Fibroblast of upper back skin (primary cell): Measurements from ENCODE around the gene IRAK3.
"Not testable (repeated sequence)": the region's sequence is repeated elsewhere in the genome, so short reads cannot be mapped to it uniquely, and the experiment has no call there.

Experiments used
- DNase-seq: peaks from one replicate; pipeline ENCODE4 v3.0.0-alpha.2; 2013

Gene IRAK3

DNA sequence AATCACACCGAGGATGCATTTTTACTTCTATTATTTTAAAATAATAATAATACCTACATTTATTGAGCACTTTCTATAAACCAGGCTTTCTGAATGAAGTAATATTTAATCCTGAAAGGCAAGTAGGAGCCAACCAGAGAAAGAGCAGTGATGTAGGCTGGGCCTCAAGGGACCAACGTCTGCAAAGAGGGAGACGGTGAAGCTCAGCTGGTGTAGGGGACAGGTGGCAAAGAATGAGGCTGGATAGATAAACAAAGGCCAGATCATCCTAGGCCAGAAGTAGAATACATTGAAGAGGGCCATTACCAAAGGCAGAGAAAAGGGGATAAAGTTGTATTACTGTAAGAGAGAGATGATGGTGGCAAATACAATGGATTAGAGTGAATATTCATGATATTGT is 18.4 kb upstream of the IRAK3 start:
- DNase-seq = no peak

- not testable (repeated sequence) for DNase-seq
Observed at GRCh38 chr12:66174391-66175325, 14.4 kb upstream of the IRAK3 start.

DNA sequence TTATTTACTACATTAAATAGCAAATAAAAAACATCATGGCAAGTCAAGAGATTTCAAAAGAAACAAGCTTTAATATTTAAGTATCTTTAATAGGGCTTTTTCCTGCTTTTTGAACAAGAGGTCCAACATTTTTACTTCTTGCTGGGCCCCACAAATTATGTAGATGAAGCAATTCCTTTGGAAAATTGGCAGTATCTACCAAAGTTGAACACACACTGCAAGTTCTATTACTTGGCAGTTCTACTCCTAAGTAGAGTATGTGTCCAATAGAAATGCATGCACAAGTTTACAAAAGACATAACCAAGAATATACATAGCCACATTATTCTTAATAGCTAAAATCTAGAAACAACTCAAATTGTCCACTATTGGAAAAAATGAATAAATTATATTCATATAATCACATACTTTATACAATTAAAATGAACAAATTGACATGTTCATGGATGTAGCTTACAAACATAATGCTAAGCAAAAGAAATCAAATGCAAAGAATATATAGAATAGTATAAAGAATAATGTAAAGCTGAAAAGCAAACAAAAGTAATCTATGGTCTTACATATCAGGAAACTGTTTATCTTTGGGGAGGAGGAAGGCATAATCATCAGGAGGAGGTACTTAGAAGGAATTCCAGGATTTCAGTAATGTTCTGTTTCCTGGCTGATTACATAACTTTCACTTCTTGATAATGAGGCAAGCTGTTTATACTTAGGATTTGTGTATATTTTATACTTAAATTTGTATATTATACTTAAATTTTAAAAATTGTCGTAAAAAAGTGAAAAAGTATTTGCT is 12.7 kb upstream of the IRAK3 start:
- DNase-seq = no peak

GRCh38 chr12:66182956-66183355 is 6.1 kb upstream of the IRAK3 start:
- DNase-seq = no peak

DNA sequence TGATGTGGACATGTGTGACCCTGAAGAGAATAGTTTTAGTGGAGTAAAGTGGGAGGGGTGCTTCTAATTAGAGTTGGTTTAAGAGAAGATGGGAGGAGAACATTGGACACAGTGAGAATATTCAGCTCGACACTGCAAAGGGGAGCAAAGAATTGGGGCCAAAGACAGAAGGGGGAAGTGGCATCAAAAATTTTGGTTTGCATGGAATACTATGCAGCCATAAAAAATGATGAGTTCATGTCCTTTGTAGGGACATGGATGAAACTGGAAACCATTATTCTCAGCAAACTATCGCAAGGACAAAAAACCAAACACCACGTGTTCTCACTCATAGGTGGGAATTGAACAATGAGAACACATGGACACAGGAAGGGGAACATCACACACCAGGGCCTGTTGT is 4.2 kb upstream of the IRAK3 start:
- DNase-seq = not testable (repeated sequence)

DNA sequence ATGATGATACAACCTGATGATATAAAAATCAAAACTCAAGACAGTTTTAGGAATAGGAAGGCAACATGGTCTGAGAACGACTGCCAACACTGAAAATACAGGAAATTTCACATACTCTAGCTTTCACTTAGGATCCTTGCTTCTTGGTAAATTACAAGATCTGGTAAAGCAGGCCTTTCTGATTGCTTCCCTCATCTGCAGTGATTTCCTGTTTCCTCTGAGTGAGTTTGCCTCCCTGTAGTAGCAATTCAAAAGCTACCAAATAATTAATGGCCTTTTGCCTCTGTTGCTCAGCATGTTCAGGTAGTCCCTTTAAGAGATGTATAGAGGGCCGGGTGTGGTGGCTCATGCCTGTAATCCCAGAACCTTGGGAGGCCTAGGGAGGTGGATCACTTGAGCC is 2.0 kb upstream of the IRAK3 start:
- DNase-seq = no peak

DNA sequence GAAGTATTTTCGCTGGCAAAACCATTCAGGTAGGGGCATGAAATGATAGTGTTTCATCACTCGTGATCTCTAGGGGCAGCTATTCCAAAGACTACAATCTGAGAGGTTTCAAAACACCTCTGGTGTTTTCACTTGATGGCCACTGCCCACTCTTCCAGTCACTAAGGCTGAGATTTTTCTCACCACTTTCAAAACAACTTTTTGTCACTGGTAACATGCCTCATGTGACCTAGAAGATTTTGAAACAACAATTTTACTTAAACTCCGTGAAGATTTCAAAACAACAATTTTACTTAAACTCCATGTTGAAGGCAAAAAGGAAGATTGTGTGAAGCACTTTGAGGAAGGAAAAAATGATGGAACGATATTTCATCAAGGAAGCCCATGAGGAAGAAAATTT is 1.2 kb upstream of the IRAK3 start:
- DNase-seq = no peak

DNA sequence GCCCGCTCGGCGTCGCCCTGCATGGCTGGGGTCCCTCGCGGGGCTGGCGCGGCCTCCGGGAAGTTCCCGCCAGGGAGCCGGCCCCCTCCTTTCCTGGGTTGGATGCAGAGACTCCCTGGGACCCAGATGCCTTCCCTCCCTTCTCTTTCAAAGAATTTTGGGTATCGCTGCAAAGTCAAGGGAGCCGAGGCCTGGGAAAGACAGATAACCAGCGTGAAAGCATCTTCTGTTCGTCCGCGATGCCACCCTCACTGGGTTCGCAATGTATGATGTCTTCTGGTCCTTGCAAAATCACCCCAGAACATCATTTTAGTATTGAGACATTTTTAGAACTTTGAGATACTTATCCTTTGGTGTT is 451 bp downstream of the IRAK3 start:
- DNase-seq = no peak

DNA sequence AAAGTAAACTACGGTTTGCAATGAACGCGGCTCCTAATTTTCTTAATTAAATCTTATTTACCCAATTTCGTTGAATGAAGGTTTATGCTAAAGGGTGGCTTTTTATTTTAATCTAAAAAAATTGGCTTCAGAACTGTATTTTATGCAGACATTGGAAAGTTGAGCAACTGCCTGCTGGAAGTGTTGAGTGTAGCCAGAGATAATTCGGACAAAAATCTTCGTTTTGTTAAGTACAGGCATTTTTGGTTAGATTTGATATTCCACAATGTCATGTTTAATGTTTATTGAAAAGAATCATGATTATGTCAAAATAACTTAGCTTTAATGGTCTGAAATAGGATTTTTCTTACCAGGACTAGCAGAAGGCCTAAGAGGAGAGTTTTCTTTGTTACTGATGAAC is 875 bp downstream of the IRAK3 start:
- DNase-seq = no peak

DNA sequence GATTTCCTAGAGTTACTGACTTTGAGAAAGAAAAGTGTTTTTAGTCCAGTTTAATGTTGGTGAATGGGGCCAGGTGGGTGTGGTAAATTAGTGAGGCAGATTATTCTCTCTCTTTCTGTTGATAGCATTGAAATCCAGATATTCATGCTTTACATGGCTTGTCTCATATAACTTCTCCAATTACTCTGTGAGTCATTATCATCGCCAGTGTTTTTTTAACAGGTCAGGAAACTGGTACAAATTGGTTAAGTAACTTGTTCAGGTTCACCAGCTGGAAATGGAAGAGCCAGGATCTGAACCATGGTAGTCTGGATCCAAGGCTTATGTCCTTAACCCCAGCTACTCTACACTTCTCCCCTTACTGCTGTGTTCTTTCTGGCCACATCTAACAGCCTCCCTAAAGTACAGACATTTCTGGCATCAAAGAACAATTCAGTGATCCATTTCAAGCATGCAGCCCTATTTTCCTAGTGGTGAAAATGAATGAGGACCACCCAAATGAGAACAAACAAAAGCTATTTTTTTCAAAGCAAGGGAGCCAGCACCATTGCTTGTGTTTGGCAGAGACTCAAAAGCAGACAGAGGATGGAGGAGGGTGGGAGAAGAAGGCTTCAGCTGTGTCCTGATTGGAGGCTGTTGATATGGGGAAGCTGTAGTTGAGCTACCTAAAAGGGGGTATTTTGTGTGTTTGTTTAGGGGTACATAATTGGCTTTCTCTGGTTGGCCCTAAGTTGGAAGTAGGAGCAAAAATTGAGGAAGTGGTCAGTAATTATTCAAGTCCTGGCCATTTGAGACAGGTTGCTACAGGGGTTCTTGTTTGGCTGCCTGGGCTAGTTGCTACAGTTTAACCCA is 1.7 kb downstream of the IRAK3 start:
- DNase-seq = no peak

- DNase-seq = no peak
Observed at GRCh38 chr12:66191547-66192126, 2.6 kb downstream of the IRAK3 start.

DNA sequence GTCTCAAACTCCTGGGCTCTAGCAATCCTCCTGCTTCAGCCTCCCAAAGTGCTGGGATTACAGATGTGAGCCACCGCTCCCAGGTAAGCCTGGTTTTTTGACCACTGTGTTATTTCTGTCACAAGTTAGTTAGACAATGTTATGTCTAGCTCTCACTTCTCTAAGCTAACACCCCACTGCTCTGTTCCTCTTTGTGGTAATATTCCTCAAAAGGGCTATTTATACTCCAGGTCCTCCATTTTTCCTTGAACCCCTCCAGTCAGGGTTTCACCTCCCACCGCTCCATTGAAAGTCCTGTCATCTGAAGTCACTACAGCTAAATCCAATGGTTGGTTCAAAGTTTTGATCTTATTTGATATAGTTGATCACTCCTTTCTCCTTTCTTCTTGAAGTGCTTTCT is 5.1 kb downstream of the IRAK3 start:
- no peak for DNase-seq

GRCh38 chr12:66195242-66195641 is 6.2 kb downstream of the IRAK3 start:
- DNase-seq = no peak

DNA sequence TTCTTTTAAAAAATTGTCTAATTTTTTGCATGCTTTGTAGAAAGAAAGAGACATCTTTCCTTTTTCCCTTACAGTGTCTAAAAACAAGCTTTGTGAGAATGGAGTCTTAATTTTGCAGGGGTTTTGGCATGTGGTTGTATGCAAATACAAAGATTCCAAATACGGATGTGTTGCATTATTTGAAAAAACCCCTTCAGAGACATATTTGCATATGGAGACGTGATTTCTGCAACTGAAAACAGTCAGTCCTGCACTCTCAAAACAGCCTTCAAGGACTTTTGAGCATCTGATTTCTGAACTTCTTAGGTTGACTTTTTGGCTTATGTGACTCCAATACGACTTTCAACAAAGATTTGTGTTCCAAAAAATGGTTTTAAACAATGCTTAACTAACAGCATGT is 7.8 kb downstream of the IRAK3 start:
- DNase-seq = no peak

DNA sequence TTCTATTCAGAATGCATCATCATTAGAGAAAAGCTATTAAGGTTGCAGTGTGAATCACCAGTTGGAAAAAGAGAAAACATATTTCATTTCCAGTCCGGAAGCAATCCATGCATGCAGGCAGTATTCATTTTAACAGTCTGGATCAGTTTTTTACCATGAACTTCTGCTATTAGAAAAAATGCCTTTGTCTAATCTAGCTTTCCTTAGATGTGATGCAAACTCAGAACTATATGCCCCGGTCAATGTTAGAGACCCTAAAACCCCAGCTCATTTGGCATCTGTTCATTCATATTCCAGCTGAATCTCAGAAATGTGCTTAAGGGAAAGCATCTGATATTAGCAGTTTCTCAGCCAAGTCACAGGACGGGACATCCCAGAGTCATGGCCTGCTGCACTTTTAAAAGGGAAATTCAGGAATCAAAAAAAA is 8.5 kb downstream of the IRAK3 start:
- DNase-seq = no peak

DNA sequence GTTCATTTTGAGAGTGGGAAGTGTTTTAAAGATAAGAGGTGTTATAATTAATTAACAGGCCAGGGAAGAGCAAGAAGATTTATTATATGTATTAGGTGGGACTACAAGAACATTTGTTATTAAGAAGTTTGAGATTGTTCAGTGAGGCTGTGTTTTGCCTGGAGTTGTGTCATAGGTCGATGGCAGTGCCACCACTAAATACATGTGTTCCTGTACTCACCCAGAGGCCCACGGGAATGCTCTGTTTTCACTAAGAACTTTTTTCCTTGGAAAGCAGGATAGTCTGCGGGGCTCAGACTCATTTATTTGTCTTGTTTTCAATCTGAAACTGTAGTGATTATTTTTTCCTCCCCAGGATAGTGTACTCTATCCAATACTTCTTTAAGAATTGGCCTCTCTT is 10.1 kb downstream of the IRAK3 start:
- DNase-seq = no peak

GRCh38 chr12:66199831-66200509 is 11.0 kb downstream of the IRAK3 start:
- no peak for DNase-seq

DNA sequence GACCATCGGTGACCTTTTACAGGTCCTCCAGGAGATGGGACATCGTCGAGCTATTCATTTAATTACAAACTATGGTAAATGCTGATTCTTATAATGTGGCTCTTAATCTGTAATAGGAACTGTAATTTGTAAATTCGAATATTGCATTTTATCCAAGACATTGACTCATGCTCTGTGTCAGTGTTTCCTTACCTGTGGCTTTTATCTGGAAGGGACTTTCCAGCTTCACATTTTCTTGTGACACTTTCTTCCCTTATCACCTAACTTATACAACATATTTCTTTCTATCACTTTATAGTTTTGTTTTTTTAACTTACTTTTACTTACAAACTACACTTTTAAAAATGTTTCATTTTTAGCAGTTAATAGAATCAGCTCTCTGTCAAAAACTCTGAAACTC is 14.8 kb downstream of the IRAK3 start:
- DNase-seq = no peak

DNA sequence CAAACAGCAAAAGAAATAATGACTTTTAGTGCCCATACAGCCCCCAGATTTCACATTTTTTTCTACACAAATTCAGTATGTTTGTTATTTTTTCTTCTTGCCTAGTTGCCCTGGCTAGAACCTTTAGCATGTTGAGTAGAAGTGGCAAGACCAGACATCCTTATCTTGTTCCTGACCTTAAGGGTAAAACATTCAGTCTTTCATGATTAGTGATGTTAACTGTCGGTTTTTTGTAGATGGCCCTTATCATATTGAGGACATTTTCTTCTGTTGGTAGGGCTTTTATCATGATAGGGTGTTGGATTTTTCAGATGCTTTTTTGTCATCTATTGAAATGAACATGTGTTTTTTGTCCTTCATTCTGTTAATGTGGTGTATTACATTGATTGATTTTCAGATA is 17.1 kb downstream of the IRAK3 start:
- DNase-seq = no peak

DNA sequence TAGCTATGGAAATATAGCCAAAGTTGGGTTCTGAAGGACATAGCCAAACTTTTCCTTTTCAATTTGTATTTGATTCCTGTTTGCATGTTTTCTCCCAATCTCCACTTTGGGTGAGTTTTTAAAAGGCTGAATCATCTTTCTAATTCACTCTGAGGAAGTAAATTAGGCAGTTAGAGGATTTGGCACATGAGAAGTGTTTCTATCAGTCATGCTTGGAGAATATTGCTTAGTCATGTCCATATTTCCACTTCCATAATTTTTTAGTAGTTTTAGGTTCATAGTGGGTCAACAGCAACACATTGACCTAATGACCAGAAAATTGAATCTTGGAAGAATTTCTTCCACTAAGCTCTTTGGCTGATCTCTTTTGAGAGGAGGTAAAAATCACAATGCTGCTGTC is 21.8 kb downstream of the IRAK3 start:
- no peak for DNase-seq

DNA sequence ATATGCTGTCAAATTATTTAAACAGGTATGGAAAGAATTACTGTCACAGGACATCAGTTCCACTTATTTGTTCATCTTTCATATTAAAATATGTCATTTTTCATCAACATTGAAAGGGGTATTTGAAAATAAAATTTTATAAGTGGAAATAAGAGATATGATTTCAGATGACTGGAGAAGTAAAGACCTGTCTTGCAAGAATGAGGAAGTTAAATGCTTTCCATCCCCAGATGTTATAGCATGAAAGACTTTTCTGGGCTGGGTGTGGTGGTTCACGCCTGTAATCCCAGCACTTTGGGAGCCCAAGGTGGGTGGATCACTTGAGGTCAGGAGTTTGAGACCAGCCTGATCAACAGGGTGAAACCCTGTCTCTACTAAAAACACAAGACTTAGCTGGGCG is 22.6 kb downstream of the IRAK3 start:
- not testable (repeated sequence) for DNase-seq

DNA sequence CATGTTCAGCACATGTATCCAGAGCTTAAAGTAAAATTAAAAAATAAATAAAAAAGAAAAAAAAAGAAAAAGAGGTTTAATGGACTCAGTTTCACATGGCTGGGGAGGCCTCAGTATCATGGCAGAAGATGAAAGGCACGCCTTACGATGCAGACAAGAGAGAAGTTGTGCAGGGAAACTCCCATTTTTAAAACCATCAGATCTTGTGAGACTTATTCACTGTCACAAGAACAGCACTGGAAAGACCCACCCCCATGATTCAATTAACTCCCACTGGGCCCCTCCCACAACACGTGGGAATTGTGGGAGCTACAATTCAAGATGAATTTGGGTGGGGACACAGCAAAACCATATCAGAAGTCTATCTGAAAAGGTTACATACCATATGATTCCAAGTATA is 24.0 kb downstream of the IRAK3 start:
- DNase-seq = not testable (repeated sequence)
